ENCODE data around the gene LOC128125822.
"Not testable (repeated sequence)": the region's sequence is repeated elsewhere in the genome, so short reads cannot be mapped to it uniquely, and the experiment has no call there.

LOC128125822 gene

DNA sequence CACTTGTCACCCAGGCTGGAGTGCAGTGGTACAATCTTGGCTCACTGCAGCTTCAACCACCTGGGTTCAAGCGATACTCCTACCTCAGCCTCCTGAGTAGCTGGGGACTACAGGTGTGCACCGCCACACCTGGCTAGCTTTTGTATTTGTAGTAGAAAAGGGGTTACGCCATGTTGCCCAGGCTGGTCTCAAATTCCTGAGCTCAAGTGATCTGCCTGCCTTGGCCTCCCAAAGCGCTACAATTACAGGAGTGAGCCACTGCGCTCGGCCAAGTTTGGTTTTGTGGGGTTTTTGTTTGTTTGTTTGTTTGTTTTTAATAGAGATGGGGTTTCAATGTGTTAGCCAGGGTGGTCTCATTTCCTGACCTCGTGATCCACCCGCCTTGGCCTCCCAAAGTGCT lies 12.3 kb downstream of the LOC128125822 start:
- no peak for DNase-seq

DNA sequence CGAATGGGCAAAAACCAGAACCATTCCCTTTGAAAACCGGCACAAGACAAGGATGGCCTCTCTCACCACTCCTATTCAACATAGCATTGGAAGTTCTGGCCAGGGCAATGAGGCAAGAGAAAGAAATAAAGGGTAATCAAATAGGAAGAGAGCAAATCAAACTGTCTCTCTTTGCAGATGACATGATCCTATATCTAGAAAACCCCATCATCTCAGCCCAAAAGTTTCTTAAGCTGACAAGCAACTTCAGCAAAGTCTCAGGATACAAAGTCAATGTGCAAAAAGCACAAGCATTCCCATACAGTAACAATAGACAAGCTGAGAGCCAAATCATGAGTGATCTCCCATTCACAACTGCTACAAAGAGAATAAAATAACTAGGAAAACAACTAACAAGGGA lies 13.4 kb downstream of the LOC128125822 start:
- not testable (repeated sequence) for DNase-seq

DNA sequence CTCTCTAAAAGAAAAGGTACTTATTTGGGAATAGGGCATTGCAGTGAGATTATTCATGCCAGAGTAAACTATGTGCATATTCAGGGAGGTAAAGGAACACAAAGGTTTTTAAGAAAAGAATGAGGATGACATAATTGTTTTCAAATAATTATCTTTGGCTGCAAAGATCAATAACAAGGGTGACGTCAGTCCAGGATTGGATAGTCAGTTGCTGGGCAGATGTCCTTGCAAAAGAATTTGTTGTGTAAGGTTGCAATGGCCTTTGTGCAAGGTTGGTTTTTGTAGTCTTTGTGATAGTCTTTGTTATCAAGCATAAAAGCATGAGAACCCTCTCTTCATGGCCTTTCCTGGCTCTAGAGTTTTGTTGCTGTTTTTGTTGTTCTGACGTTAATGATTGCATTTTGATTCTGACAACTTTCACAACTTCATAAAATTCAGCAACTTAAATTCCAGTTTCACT lies 17.7 kb downstream of the LOC128125822 start:
- no peak for DNase-seq

DNA sequence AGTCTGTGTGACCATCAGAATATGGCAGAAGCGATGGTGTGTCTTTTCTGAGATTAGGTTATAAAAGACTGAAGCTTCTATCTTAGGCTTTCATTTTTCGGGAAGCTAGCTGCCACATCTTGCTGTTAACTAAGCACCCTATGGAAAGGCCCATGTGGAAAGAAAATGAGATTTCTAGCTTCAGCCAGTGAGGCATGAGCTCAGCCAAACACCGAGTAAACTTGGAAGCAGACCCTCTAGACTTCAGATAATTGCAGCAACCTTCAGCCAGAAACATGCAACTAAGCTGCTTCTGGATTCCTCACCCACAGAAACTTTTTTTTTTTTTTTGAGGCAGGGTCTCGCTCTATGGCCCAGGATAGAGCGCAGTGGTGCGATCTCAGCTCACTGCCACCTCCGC lies 20.6 kb downstream of the LOC128125822 start:
- no peak for DNase-seq

DNA sequence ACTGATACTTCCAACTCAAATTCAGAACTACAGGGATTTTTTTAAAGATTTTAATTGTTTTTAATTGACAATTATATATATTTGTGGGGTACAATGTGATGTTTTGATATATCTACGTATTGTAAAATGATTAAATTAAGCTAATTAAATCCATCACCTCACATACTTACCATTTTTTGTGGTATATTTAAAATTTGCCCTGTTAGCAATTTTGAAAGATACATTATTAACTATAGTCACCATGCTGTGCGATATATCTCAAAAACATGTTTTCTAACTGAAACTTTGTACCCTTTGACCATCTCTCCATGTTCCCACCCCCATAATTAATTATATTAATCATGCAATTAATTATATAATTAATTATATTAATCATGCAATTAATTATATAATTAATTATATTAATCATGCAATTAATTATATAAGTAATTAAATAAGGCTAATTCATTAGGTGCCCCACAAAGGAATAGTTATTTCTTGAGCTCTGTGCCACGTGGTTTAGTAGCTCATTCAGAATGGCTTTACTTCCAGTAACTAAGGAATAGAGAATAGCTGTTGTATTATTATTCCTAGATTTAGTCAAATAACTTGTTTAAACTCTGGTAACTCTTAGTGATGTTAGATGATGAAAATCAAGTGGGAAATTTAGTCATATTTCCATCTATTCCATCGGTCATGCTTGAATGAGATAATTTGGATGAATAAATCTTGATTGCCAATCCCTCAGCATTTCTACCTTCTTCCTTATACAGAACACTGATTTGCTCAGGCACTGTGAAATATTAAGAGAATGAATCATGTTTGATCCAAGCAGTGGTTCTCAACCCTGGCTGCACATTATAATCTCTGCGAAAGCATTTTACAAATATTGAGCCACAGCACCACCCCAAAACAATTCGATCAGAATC lies 25.1 kb downstream of the LOC128125822 start:
- DNase-seq: peak; percentile 20

DNA sequence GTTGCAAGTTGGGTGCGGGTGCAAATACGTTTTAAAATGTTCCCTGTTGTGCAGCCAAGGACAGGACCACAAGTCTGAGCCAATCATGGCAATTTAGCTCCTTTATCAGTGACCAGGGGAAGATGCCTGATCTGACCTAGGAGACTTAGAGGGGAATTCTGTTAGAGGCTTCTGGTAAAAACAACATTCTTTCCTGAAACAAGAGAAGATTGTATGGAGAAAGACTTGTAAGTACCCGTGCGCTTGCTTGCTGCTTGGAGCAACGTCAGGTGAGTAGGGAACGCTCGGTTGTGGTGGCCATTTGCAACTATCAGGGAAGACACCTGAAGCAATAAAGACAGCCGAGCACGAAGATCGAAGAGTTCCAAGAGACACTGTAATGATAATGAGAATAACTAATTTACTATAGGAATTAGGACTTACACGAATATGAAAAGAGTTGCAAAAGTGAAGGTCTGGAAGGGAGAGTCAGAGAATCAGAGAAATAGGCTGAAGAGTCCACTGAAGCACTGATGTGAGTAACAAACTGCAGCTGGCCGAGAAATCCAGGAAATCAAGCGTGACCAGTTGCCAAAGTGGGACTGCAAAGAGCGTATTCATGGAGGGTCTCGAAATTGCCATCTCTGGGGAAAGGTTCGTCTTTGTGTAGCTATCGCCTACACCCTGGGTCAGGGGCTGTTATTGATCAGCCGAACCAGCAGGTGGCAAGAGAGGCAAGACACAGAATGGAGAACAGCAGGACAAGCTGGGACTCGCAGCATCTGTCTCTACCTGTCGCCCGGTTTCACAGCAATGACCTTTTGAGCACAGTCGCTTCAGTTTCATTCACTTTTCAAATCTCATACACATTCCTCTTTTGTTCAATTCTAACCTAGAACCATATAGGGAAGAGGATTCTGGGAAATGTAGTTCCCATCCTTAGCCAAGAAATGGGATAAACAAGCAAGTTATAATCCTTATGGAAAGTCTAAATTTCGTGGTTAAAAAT lies 26.1 kb downstream of the LOC128125822 start:
- DNase-seq: peak; percentile 51

DNA sequence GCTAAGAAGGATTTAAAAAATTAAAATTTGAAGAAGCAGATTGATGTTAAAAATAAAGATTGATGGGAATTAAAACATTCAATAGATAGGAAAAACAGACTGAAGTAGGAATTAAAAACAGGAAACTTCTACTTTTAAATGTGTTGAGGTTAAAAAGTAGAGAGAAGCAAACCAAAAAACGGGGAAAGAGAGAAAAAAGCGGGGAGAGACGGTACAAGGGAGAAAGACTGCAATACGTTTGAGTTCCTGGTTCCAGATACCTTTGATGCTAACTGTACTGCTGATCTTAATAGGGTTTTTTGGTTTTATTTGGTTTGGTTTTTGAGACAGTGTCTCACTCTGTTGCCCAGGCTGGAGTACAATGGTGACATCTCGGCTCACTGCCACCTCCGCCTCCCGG lies 27.0 kb downstream of the LOC128125822 start:
- no peak for DNase-seq

DNA sequence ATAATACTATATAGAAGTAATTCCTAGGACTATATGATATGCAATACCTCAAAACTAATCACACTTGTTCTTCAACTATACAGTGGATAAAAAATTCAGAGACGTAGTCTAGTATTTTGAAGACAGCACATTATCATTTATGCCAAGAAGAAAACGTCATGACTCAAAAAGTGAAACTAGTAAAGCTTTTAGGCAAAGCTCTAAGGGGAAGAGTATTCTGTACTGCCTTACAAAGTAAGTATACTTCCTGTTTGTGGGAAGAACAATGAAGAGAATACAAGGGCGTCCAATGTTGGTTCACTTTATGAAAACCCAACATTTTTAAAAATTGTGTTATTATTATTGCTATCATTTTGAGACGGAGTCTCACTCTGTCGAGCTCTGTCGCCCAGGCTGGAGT lies 27.9 kb downstream of the LOC128125822 start:
- no peak for DNase-seq

DNA sequence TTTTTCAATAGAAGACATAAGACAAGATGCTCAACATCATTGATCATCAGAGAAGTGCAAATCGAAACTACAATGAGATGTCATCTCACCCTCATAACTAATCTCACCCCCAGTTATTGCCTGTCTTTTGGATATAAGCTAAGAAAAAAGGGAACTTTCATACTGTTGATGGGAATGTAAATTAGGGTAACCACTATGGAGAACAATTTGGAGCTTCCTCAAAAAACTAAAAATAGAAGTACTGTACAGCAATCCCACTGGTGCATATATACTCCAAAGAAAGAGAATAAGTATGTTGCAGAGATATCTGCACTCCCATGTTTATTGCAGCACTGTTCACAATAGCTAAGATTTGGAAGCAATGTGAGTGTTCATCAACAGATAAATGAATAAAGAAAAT lies 37.0 kb downstream of the LOC128125822 start:
- DNase-seq: no peak

DNA sequence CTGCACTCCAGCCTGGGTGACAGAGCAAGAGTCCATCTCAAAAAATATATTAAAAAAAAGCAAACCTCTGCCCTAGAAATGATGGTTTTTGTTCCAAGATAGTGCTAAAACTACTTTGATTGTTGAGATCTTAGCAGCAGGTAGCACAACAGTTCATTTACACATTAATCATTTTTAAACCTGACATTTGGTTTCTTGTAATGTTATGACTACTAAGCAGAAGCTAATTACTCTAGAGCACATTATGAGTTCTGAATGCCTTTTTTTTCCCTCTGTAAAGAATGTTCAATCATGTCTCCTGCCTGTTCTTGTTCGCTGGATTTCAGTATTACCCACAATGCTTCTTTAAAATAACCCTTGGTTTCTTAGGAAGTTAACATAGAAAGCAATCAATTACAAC lies 38.7 kb downstream of the LOC128125822 start:
- no peak for DNase-seq

DNA sequence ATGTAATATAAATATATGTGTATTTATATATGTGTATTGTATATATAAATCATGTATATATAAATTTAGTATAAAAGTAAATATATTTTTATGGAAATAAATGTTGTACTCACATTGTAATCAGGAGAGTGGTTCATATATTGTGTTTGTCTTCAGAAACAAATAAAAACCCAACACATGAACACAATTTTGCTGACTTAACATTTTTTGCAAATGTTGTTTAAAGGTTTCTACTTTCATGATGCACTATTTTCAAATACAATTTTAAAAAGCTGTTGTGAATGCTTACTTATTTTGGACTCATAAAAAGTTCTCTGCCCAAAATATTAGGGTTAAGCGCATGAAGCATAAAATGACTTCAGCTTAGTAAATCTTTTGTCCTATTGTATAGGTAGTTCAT lies 39.3 kb downstream of the LOC128125822 start:
- no peak for DNase-seq

DNA sequence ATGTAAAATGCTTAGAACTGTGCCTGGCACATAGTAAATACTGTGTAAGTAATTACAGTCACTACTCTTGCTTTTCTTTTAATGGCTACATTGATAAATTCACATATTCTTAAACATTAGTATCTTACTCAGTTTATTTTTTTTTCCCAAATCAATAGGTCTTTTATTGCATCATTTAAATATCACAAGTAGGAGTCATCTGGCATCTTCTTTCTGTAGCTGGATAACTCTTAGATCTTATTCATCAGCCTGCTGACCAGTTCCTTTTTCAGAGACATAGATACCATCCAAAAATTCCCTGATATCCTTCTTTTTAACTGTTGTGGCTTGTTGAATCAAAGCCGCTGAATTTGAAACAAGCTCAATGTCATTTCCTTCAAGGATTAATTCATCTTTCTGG lies 43.3 kb downstream of the LOC128125822 start:
- no peak for DNase-seq

All from fibroblast of skin of right quadriceps (primary cell).